BLaER1 (cell line): ENCODE results near the gene FBH1.
"Not testable (repeated sequence)": the region's sequence is repeated elsewhere in the genome, so short reads cannot be mapped to it uniquely, and the experiment has no call there.

ENCODE experiments used
- H3K27ac ChIP-seq: shearing (Covaris generic); formaldehyde crosslinking; 2 replicates; pipeline ENCODE4 v1.8.1; 2022
- H3K27me3 ChIP-seq: shearing (Covaris generic); formaldehyde crosslinking; 2 replicates; pipeline ENCODE4 v1.8.1; 2022
- H3K36me3 ChIP-seq: shearing (Covaris generic); formaldehyde crosslinking; 2 replicates; pipeline ENCODE4 v1.8.1; 2022
- H3K4me1 ChIP-seq: shearing (Covaris generic); formaldehyde crosslinking; 2 replicates; pipeline ENCODE4 v1.8.1; 2022
- H3K4me2 ChIP-seq: shearing (Covaris generic); formaldehyde crosslinking; 2 replicates; pipeline ENCODE4 v1.8.1; 2022
- H3K4me3 ChIP-seq: shearing (Covaris generic); formaldehyde crosslinking; 2 replicates; pipeline ENCODE4 v1.8.1; 2022
- H3K9ac ChIP-seq: shearing (Covaris generic); formaldehyde crosslinking; 2 replicates; pipeline ENCODE4 v1.8.1; 2022
- H3K9me3 ChIP-seq: shearing (Covaris generic); formaldehyde crosslinking; 2 replicates; pipeline ENCODE4 v1.8.1; 2022
- H4K20me1 ChIP-seq: shearing (Covaris generic); formaldehyde crosslinking; 2 replicates; pipeline ENCODE4 v1.8.1; 2022
- Cebpa-rat ChIP-seq: shearing (Covaris generic); IDR thresholded peaks from 2 replicates; pipeline ENCODE4 v1.8.1; 2022

FBH1 gene

GRCh38 chr10:5889624-5890451, at the start of gene FBH1, which contains the start of gene ANKRD16:
Gene FBH1, plus strand, starts transcription at chr10:5890243. Its CDS starts 103 bp downstream, at chr10:5890346.
Gene ANKRD16, minus strand, starts transcription at chr10:5889893. Its CDS starts 539 bp downstream, at chr10:5889354.
- Histone ChIP-seq H3K27ac (peak within 1 kb of the TSS; percentile 93), H3K4me1 (peaks cover 37% of the 10 kb centered on the region), H3K4me3 (peak within 1 kb of the TSS; percentile 97), H3K36me3 (peaks cover 43% of the 10 kb centered on the region), H3K27me3 (no peaks in the 10 kb centered on the region), H4K20me1 (peaks cover 57% of the 10 kb centered on the region), H3K9ac (peak within 1 kb of the TSS; percentile 93), H3K9me3 (no peaks in the 10 kb centered on the region), H3K4me2 (peak within 1 kb of the TSS; percentile 98)
- no peak for TF ChIP-seq Cebpa-rat

GRCh38 chr10:5840314-5841307, 49.4 kb upstream of the FBH1 start:
- H3K27me3 ChIP-seq, result no peaks in the 10 kb centered on the region
- H3K9ac ChIP-seq, result peak overlapping the region; percentile 81
- TF ChIP-seq Cebpa-rat, result no peak
- peak overlapping the region; percentile 95 for H3K27ac ChIP-seq
- no peaks in the 10 kb centered on the region for H3K9me3 ChIP-seq
- H3K4me2 ChIP-seq, result peak overlapping the region; percentile 93
- no peaks in the 10 kb centered on the region for H4K20me1 ChIP-seq
- peaks cover 69% of the 10 kb centered on the region for H3K4me1 ChIP-seq
- no peaks in the 10 kb centered on the region for H3K36me3 ChIP-seq
- peak overlapping the region; percentile 60 for H3K4me3 ChIP-seq

DNA sequence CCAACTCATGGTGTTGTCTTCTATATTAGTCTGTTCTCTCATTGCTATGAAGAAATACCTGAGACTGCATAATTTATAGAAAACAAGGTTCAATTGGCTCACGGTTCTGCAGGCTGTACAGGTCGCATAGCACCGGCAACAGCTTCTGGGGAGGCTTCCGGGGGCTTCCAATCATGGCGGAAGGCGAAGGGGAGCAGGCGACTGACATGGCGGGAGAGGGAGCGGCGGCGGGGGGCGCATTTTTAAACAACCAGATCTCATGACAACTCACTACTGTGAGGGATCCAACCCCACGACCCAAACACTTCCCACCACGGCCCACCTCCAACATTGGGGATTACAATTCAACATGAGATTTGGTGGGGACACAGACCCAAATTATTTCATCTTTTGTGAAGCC, 48.1 kb upstream of the FBH1 start:
- H4K20me1 ChIP-seq, result no peaks in the 10 kb centered on the region
- no peak for TF ChIP-seq Cebpa-rat
- 0 out of 2 replicates have a peak overlapping the region, but pooled peaks have one; percentile 11 for H3K9ac ChIP-seq
- peaks cover 79% of the 10 kb centered on the region for H3K4me1 ChIP-seq
- H3K4me3 ChIP-seq, result no peak overlapping the region
- H3K4me2 ChIP-seq, result peak overlapping the region; percentile 93
- H3K27me3 ChIP-seq, result no peaks in the 10 kb centered on the region
- H3K27ac ChIP-seq, result no peak overlapping the region
- H3K36me3 ChIP-seq, result no peaks in the 10 kb centered on the region
- H3K9me3 ChIP-seq, result no peaks in the 10 kb centered on the region

GRCh38 chr10:5843686-5844344, 46.2 kb upstream of the FBH1 start:
- Histone ChIP-seq H3K4me3 (no peak overlapping the region), H3K36me3 (no peaks in the 10 kb centered on the region), H3K9me3 (no peaks in the 10 kb centered on the region), H3K27me3 (no peaks in the 10 kb centered on the region), H3K27ac (no peak overlapping the region), H3K9ac (no peak overlapping the region), H3K4me1 (peaks cover 62% of the 10 kb centered on the region), H4K20me1 (no peaks in the 10 kb centered on the region), H3K4me2 (peak overlapping the region; percentile 23; the same call in 1 of the 2 replicates)
- TF ChIP-seq Cebpa-rat, result no peak

DNA sequence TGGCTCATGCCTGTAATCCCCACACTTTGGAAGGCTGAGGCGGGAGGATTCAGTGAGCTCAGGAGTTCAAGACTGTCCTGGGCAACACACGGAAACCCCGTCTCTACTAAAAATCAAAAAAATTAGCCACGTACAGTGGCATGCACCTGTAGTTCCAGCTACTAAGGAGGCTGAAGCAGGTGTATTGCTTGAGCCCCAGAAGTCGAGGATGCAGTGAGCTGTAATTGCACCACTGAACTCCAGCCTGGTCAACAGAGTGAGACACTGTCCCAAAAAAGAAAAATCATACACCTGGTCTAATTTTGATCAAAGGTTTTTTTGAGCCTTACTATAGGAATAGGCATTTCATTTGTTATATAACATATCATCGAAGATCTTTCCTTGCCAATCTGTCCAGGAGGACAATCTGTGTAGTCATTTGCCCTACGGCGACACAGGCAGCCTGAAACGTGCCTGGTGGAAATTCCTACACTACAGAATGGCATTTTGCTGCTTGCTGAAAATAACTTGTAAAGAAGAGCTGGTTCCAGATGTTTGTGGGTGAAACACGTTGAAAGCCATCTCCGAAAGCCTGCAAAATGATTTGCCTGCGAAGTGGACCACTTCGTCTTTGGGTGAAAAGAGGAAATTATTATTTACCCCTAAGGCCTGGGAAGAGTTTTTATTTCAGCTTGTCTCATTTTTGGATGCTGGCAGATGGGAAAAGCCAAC, 45.5 kb upstream of the FBH1 start:
- no peaks in the 10 kb centered on the region for H4K20me1 ChIP-seq
- no peaks in the 10 kb centered on the region for H3K9me3 ChIP-seq
- TF ChIP-seq Cebpa-rat, result no peak
- no peak overlapping the region for H3K9ac ChIP-seq
- peak overlapping the region; percentile 22; the same call in 1 of the 2 replicates for H3K4me2 ChIP-seq
- peaks cover 55% of the 10 kb centered on the region for H3K4me1 ChIP-seq
- no peak overlapping the region for H3K4me3 ChIP-seq
- no peaks in the 10 kb centered on the region for H3K27me3 ChIP-seq
- no peak overlapping the region for H3K27ac ChIP-seq
- H3K36me3 ChIP-seq, result no peaks in the 10 kb centered on the region

DNA sequence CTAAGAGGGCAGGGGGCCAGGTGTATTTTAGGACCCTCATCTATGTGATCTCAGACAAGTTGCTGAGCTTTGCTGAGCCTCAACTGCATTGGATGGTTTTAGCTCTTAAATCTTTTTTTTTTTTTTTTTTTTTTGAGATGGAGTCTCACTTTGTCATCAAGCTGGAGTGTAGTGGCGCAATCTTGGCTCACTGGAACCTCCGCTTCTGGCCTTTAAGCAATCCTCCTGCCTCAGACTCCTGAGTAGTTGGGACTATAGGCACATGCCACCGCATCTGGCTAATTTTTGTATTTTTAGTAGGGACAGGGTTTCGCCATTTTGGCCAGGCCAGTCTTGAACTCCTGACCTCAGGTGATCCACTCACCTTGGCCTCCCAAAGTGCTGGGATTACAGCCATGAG, 43.4 kb upstream of the FBH1 start:
- not testable (repeated sequence) for H3K9me3 ChIP-seq, H3K27ac ChIP-seq, H3K9ac ChIP-seq, H3K27me3 ChIP-seq, H3K4me3 ChIP-seq, H3K36me3 ChIP-seq, H4K20me1 ChIP-seq
- Histone ChIP-seq H3K4me1 (peaks cover 37% of the 10 kb centered on the region), H3K4me2 (peak overlapping the region; percentile 50)

GRCh38 chr10:5854131-5854475, 35.9 kb upstream of the FBH1 start:
- Histone ChIP-seq H3K27me3 (no peaks in the 10 kb centered on the region), H3K4me2 (no peak overlapping the region), H3K36me3 (no peaks in the 10 kb centered on the region), H3K9ac (no peak overlapping the region), H3K9me3 (no peaks in the 10 kb centered on the region), H3K27ac (no peak overlapping the region), H3K4me3 (no peak overlapping the region), H3K4me1 (0 out of 2 replicates have a peak, but pooled peaks cover 7% of the 10 kb centered on the region), H4K20me1 (no peaks in the 10 kb centered on the region)
- no peak for TF ChIP-seq Cebpa-rat

DNA sequence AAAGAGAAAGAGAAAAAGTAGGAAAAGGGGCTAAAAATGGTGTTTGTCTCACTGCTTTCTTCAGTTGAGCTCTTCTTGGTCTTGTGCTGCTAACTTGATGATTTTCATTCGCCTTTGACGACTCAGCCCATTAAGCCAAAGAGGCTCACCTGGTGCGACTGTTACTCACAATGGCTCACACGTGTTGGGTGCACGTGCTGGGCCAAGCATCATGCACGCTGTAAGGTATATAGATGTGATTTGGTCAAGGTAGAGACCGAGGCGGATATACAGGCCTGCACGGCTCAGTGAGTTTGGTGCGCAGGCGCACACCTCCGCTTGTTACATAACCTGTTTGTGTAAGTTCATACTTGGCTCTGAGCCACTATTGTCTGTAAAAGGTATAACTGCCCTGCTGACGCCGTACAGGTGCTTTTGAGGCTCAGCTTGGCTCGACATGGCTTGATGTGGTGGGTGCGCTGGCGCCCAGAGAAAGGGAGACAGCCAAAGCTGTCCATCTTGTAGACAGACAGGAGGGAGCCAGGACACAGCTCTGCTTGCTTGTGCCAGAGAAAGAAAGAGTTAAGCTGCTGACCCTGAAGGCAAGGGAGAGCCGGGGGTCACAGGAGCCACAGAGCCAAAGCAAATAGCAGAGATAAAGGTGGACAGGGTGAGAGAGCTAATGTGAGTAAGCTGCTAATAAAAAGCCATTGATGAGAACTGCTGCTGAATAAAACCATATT, 33.9 kb upstream of the FBH1 start:
- no peak for TF ChIP-seq Cebpa-rat
- Histone ChIP-seq H3K27me3 (no peaks in the 10 kb centered on the region), H4K20me1 (no peaks in the 10 kb centered on the region)

More for the DNA sequence above, 33.9 kb upstream of the FBH1 start:
- Histone ChIP-seq H3K4me1 (0 out of 2 replicates have a peak, but pooled peaks cover 7% of the 10 kb centered on the region), H3K9me3 (no peaks in the 10 kb centered on the region), H3K36me3 (no peaks in the 10 kb centered on the region), H3K27ac (no peak overlapping the region), H3K4me3 (no peak overlapping the region), H3K4me2 (no peak overlapping the region), H3K9ac (no peak overlapping the region)
